Gastroesophageal sphincter (tissue), 4 donors: ENCODE results near the gene CTIF. TPM values are rescaled to one million over a fixed set of nuclear protein-coding genes. Genes with fewer than 3 reads are reported as not detected.

Experiments used
- ATAC-seq: fragments of 150-250 bp; one replicate; pipeline ENCODE4 v1.9.1; 2016; ENCODE audit warnings: mild to moderate bottlenecking, moderate library complexity
- H3K27ac ChIP-seq, 4 donors: fragments of 200-600 bp; sonication (generic) in 3 of 4; 1 replicate in 3 of 4; 2 replicates in 1 of 4; pipeline ENCODE4 v1.5.1; 2016 to 2019
- H3K27me3 ChIP-seq: fragments of 200-600 bp; sonication (generic); one replicate; pipeline ENCODE4 v1.5.1; 2019
- H3K36me3 ChIP-seq, 2 donors: fragments of 200-600 bp; sonication (generic); one replicate each; pipeline ENCODE4 v1.5.1; 2019; ENCODE audit warnings: control low read depth in 1 of 2
- H3K4me1 ChIP-seq, 3 donors: fragments of 200-600 bp; sonication (generic); 1 replicate in 2 of 3; 2 replicates in 1 of 3; pipeline ENCODE4 v1.5.1; 2016 to 2019; ENCODE audit warnings: control low read depth in 2 of 3
- H3K4me3 ChIP-seq, 2 donors: fragments of 200-600 bp; sonication (generic); one replicate each; pipeline ENCODE4 v1.5.1; 2019; ENCODE audit warnings: mild to moderate bottlenecking in 1 of 2, moderate library complexity in 1 of 2
- H3K9me3 ChIP-seq, 3 donors: fragments of 200-600 bp; sonication (generic); one replicate each; pipeline ENCODE4 v1.5.1; 2017 to 2019; ENCODE audit warnings: control low read depth in 2 of 3
- CTCF ChIP-seq, 4 experiments: fragments of 200-600 bp in 2 of 4; fragments of 450-650 bp in 2 of 4; sonication (generic) in 1 of 4; IDR thresholded peaks; one replicate each; pipeline ENCODE4 v1.5.1; 2017 to 2019; ENCODE audit warnings: antibody characterized with exemption in 4 of 4, mild to moderate bottlenecking in 2 of 4, moderate library complexity in 2 of 4
- EP300 ChIP-seq: sonication (generic); formaldehyde crosslinking; IDR thresholded peaks from one replicate; pipeline ENCODE4 v1.6.1; 2017; ENCODE audit warnings: antibody characterized with exemption, mild to moderate bottlenecking
- POLR2A ChIP-seq, 2 donors: fragments of 450-650 bp; IDR thresholded peaks; one replicate each; pipeline ENCODE4 v1.6.1; 2017; ENCODE audit warnings: antibody characterized with exemption in 2 of 2, mild to moderate bottlenecking in 2 of 2, moderate library complexity in 1 of 2
- POLR2AphosphoS5 ChIP-seq: sonication (generic); formaldehyde crosslinking; IDR thresholded peaks from one replicate; pipeline ENCODE4 v1.6.1; 2017; ENCODE audit warnings: antibody characterized with exemption
- WGBS, 2 donors: methylation state at CpG; one replicate each; pipeline ENCODE4 v1.1.5; 2018; ENCODE audit warnings: low coverage in 1 of 2; 5-methylcytosine and 5-hydroxymethylcytosine counted together
- total RNA-seq, 4 donors: library from RNA; depleted of rRNA; stranded (reverse); fragments of >200 nt; gene quantifications; one replicate each; pipeline ENCODE4 v1.1.0, GENCODE V29; 2016

Gene CTIF
- total RNA-seq, 4 donors from 2014 or later = 31.4 to 124 (median 78.1) TPM

GRCh38 chr18:48688961-48689360, 150.1 kb downstream of the CTIF start:
- TF ChIP-seq POLR2AphosphoS5 = no peak
- TF ChIP-seq CTCF (IDR thresholded peaks at IDR 0.05) = no peak
- H3K36me3 ChIP-seq = peaks cover 0 to 32% of the 10 kb centered on the region in 2 donors
- H3K4me3 ChIP-seq = no peak overlapping the region
- no peaks in the 10 kb centered on the region for H3K9me3 ChIP-seq
- peak overlapping the region in 2 of 4 donors; percentile 69 to 76 for H3K27ac ChIP-seq
- no peaks in the 10 kb centered on the region for H3K27me3 ChIP-seq
- no peak for ATAC-seq
- 92 to 98% methylated on average over 4 to 8 of the region's 9 CpGs for WGBS, 2 donors
- peaks cover 0 to 29% (median 0%) of the 10 kb centered on the region in 3 donors for H3K4me1 ChIP-seq

- Histone ChIP-seq H3K36me3 (peaks cover 0 to 32% of the 10 kb centered on the region in 2 donors), H3K27me3 (no peaks in the 10 kb centered on the region), H3K27ac (peak overlapping the region in 1 of 4 donors; percentile 76), H3K4me3 (no peak overlapping the region), H3K9me3 (no peaks in the 10 kb centered on the region), H3K4me1 (peaks cover 0 to 32% (median 0%) of the 10 kb centered on the region in 3 donors)
- TF ChIP-seq CTCF (IDR thresholded peaks at IDR 0.05) (no peak), POLR2AphosphoS5 (no peak), EP300 (no peak), POLR2A (IDR thresholded peaks at IDR 0.05) (no peak)
- WGBS, 2 donors = 60 to 86% methylated on average over 1 to 2 of the region's 4 CpGs
- ATAC-seq = no peak
These were observed 150.7 kb downstream of the CTIF start for GRCh38 chr18:48689548-48689947.

GRCh38 chr18:48690494-48690893, 151.7 kb downstream of the CTIF start:
- peaks cover 0 to 32% (median 0%) of the 10 kb centered on the region in 3 donors for H3K4me1 ChIP-seq
- H3K36me3 ChIP-seq = peaks cover 0 to 32% of the 10 kb centered on the region in 2 donors
- no peaks in the 10 kb centered on the region for H3K9me3 ChIP-seq
- no peak overlapping the region for H3K4me3 ChIP-seq
- TF ChIP-seq POLR2A (IDR thresholded peaks at IDR 0.05) (no peak), EP300 (no peak), POLR2AphosphoS5 (no peak), CTCF (IDR thresholded peaks at IDR 0.05) (no peak)
- WGBS, 2 donors = no CpG with 5 or more reads among the region's 5 CpGs
- ATAC-seq = no peak
- no peak overlapping the region for H3K27ac ChIP-seq
- H3K27me3 ChIP-seq = no peaks in the 10 kb centered on the region

DNA sequence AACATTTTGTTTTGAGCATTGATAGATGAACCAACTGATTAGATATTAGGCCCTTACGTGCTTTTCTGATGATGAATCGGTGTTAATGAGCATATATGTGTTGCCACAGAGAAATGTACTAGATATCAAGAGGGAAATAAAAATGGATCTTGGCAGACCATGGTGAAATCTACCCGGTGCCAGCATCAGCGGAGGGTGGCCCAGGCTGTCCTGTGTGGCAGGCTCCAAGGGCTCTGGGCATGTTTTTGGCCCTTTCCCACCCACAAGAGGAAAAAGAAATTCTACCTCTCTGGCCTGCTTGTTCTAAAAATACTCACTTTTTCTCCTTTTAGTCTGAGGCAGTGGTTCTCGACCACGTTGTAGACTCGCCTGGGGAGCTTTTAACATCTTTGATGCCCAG, 154.2 kb downstream of the CTIF start:
- peaks cover 0 to 27% of the 10 kb centered on the region in 2 donors for H3K36me3 ChIP-seq
- no peak overlapping the region for H3K27ac ChIP-seq
- peaks cover 0 to 19% (median 0%) of the 10 kb centered on the region in 3 donors for H3K4me1 ChIP-seq
- 96% methylated on average over 4 to 7 of the region's 7 CpGs for WGBS, 2 donors
- no peak for ATAC-seq
- no peak overlapping the region for H3K4me3 ChIP-seq
- no peaks in the 10 kb centered on the region for H3K9me3 ChIP-seq
- TF ChIP-seq POLR2A (IDR thresholded peaks at IDR 0.05) = no peak
- no peak for TF ChIP-seq EP300
- TF ChIP-seq POLR2AphosphoS5 = no peak
- no peak for TF ChIP-seq CTCF (IDR thresholded peaks at IDR 0.05)
- no peaks in the 10 kb centered on the region for H3K27me3 ChIP-seq

DNA sequence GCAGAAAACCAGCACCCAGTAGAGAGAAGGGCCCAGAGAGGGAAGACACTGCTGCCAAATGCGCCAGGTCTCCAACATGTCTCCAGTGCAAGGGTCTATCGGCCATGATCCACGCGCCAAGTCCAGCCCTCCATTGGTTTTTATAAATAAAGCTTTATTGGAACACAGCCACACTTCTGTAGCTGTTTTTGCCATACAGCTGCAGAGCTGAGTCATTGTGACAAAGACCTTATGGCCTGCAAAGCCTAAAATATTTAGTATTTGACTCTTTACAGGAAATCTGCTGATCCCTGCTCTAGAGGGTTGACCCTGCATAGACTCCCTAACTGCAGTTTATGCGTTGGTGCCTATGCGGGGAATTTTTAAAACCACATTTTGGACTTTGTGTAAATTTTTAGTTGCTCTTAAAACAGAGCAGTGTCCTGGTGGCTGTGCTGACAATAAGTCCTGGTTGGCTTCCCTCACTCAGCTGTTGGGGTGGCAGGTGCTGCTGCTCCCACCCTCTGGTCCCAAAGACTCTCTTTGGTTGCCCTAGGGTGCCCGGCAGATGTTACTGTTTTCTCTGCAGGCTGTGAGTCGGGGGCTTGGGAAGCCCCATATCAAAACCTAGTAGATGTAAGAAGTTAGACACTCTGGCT, 154.9 kb downstream of the CTIF start:
- H3K27ac ChIP-seq = no peak overlapping the region

More for the DNA sequence above, 154.9 kb downstream of the CTIF start:
- Histone ChIP-seq H3K4me1 (peaks cover 0 to 12% (median 0%) of the 10 kb centered on the region in 3 donors), H3K4me3 (no peak overlapping the region), H3K9me3 (no peaks in the 10 kb centered on the region), H3K36me3 (peaks cover 0 to 20% of the 10 kb centered on the region in 2 donors), H3K27me3 (no peaks in the 10 kb centered on the region)
- ATAC-seq = no peak
- TF ChIP-seq POLR2A (IDR thresholded peaks at IDR 0.05) (no peak), CTCF (IDR thresholded peaks at IDR 0.05) (no peak), EP300 (no peak), POLR2AphosphoS5 (no peak)
- 58 to 71% methylated on average over 2 to 7 of the region's 8 CpGs for WGBS, 2 donors
